Measurements from ENCODE around the gene POLR2F. TPM values are rescaled to one million over a fixed set of nuclear protein-coding genes. Genes with fewer than 3 reads are reported as not detected.

POLR2F gene
- total RNA-seq, 1 donor from 2014 or later = 75.5 TPM

- no peaks in the 10 kb centered on the region for H3K27me3 ChIP-seq
- no peaks in the 10 kb centered on the region for H3F3A ChIP-seq (ENCODE audit: low read depth)
- TF ChIP-seq EZH2phosphoT487 (IDR thresholded peaks at IDR 0.05) (no peak), CTCF (IDR thresholded peaks at IDR 0.05) (no peak), EZH2 (IDR thresholded peaks at IDR 0.05) (no peak)
- H3K79me2 ChIP-seq (ENCODE audit: low read depth) = no peaks in the 10 kb centered on the region
- no peak overlapping the region for H3K9ac ChIP-seq
- H4K20me1 ChIP-seq (ENCODE audit: low read depth) = no peaks in the 10 kb centered on the region
- H3K4me3 ChIP-seq = no peak overlapping the region
- H3K4me1 ChIP-seq = no peaks in the 10 kb centered on the region
- no peak overlapping the region for H3K4me2 ChIP-seq
- Mint-ChIP-seq H3K27ac (peak overlapping the region; percentile 53), H3K9me3 (no peaks in the 10 kb centered on the region), H3K27me3 (ENCODE audit: insufficient read depth, low read depth) (peaks cover 5% of the 10 kb centered on the region), H3K4me1 (peaks cover 4% of the 10 kb centered on the region), H3K36me3 (no peaks in the 10 kb centered on the region), H3K4me3 (no peak overlapping the region)
- no peaks in the 10 kb centered on the region for H3K9me3 ChIP-seq (ENCODE audit: low read depth)
- H2AFZ ChIP-seq (replicated peaks) = no peak overlapping the region
- H3K36me3 ChIP-seq = no peaks in the 10 kb centered on the region
- no peak overlapping the region for H3K27ac ChIP-seq
- no peak for DNase-seq (ENCODE audit: low spot score)
Observed at GRCh38 chr22:38006906-38007305, 53.4 kb downstream of the POLR2F start.

GRCh38 chr22:38007330-38007902 is 53.9 kb downstream of the POLR2F start:
- Histone ChIP-seq H2AFZ (replicated peaks) (no peak overlapping the region), H3K9ac (no peak overlapping the region), H3K4me2 (no peak overlapping the region), H3K36me3 (no peaks in the 10 kb centered on the region), H3F3A (ENCODE audit: low read depth) (no peaks in the 10 kb centered on the region), H3K27ac (no peak overlapping the region), H4K20me1 (ENCODE audit: low read depth) (no peaks in the 10 kb centered on the region), H3K4me1 (no peaks in the 10 kb centered on the region), H3K9me3 (ENCODE audit: low read depth) (no peaks in the 10 kb centered on the region), H3K27me3 (no peaks in the 10 kb centered on the region), H3K4me3 (no peak overlapping the region), H3K79me2 (ENCODE audit: low read depth) (no peaks in the 10 kb centered on the region)
- TF ChIP-seq EZH2 (IDR thresholded peaks at IDR 0.05) = no peak
- no peak for TF ChIP-seq CTCF (IDR thresholded peaks at IDR 0.05)
- TF ChIP-seq EZH2phosphoT487 (IDR thresholded peaks at IDR 0.05) = no peak
- no peak overlapping the region for H3K27ac Mint-ChIP-seq
- H3K4me1 Mint-ChIP-seq = peaks cover 4% of the 10 kb centered on the region
- peaks cover 5% of the 10 kb centered on the region for H3K27me3 Mint-ChIP-seq (ENCODE audit: insufficient read depth, low read depth)
- DNase-seq (ENCODE audit: low spot score) = no peak
- no peak overlapping the region for H3K4me3 Mint-ChIP-seq
- H3K36me3 Mint-ChIP-seq = no peaks in the 10 kb centered on the region
- no peaks in the 10 kb centered on the region for H3K9me3 Mint-ChIP-seq

GRCh38 chr22:38009000-38009806 is 55.7 kb downstream of the POLR2F start:
- Histone ChIP-seq H3K9ac (no peak overlapping the region), H3F3A (ENCODE audit: low read depth) (no peaks in the 10 kb centered on the region), H3K4me3 (no peak overlapping the region), H3K9me3 (ENCODE audit: low read depth) (no peaks in the 10 kb centered on the region), H3K4me1 (no peaks in the 10 kb centered on the region), H4K20me1 (ENCODE audit: low read depth) (no peaks in the 10 kb centered on the region), H3K27ac (no peak overlapping the region), H3K4me2 (no peak overlapping the region), H2AFZ (replicated peaks) (no peak overlapping the region), H3K79me2 (ENCODE audit: low read depth) (no peaks in the 10 kb centered on the region), H3K27me3 (no peaks in the 10 kb centered on the region), H3K36me3 (no peaks in the 10 kb centered on the region)
- H3K4me3 Mint-ChIP-seq = no peak overlapping the region
- peak overlapping the region; percentile 2 for H3K27ac Mint-ChIP-seq
- H3K9me3 Mint-ChIP-seq = peaks cover 2% of the 10 kb centered on the region
- TF ChIP-seq EZH2phosphoT487 (IDR thresholded peaks at IDR 0.05) (no peak), EZH2 (IDR thresholded peaks at IDR 0.05) (no peak), CTCF (IDR thresholded peaks at IDR 0.05) (no peak)
- H3K36me3 Mint-ChIP-seq = no peaks in the 10 kb centered on the region
- no peak for DNase-seq (ENCODE audit: low spot score)
- H3K27me3 Mint-ChIP-seq (ENCODE audit: insufficient read depth, low read depth) = peaks cover 3% of the 10 kb centered on the region
- H3K4me1 Mint-ChIP-seq = peaks cover 4% of the 10 kb centered on the region

All from neural progenitor cell (in vitro differentiated cells).